Thyroid gland (tissue), 4 donors: Measurements from ENCODE around the gene LRMDA.

ENCODE experiments used
- POLR2A ChIP-seq, 2 donors: fragments of 450-650 bp; IDR thresholded peaks; one replicate each; pipeline ENCODE4 v1.6.1; 2017; ENCODE audit warnings: antibody characterized with exemption in 2 of 2, mild to moderate bottlenecking in 2 of 2, moderate library complexity in 1 of 2
- TF ChIP-seq, protein P1 (sequence below), 6 experiments: fragments of 200-600 bp in 3 of 6; fragments of 450-650 bp in 3 of 6; sonication (generic) in 3 of 6; IDR thresholded peaks; one replicate each; pipeline ENCODE4 v1.5.1; 2016 to 2019; ENCODE audit warnings: antibody characterized with exemption in 6 of 6, mild to moderate bottlenecking in 2 of 6, inconsistent platforms in 1 of 6, moderate library complexity in 1 of 6

- TF ChIP-seq, protein P1, sequence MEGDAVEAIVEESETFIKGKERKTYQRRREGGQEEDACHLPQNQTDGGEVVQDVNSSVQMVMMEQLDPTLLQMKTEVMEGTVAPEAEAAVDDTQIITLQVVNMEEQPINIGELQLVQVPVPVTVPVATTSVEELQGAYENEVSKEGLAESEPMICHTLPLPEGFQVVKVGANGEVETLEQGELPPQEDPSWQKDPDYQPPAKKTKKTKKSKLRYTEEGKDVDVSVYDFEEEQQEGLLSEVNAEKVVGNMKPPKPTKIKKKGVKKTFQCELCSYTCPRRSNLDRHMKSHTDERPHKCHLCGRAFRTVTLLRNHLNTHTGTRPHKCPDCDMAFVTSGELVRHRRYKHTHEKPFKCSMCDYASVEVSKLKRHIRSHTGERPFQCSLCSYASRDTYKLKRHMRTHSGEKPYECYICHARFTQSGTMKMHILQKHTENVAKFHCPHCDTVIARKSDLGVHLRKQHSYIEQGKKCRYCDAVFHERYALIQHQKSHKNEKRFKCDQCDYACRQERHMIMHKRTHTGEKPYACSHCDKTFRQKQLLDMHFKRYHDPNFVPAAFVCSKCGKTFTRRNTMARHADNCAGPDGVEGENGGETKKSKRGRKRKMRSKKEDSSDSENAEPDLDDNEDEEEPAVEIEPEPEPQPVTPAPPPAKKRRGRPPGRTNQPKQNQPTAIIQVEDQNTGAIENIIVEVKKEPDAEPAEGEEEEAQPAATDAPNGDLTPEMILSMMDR (IDR thresholded peaks at IDR 0.05) = no peak
- no peak for TF ChIP-seq POLR2A (IDR thresholded peaks at IDR 0.05)
Observed at GRCh38 chr10:76408646-76409045, 977.2 kb downstream of the LRMDA start.
